ENCODE results near the gene KCNK6. TPM values are rescaled to one million over a fixed set of nuclear protein-coding genes. Genes with fewer than 3 reads are reported as not detected.
"Not testable (repeated sequence)": the region's sequence is repeated elsewhere in the genome, so short reads cannot be mapped to it uniquely, and the experiment has no call there.

The KCNK6 gene
- total RNA-seq, 1 donor from 2014 or later, result 4.2 TPM

- no peak for DNase-seq
- peaks cover 56% of the 10 kb centered on the region for H3K27me3 ChIP-seq (ENCODE audit: low read depth)
These were observed 40.7 kb downstream of the KCNK6 start for GRCh38 chr19:38360351-38360750.

GRCh38 chr19:38360839-38361631, 41.4 kb downstream of the KCNK6 start:
- Histone ChIP-seq H3K36me3 (no peaks in the 10 kb centered on the region), H3K27ac (replicated peaks) (peak overlapping the region; percentile 75), H3K27me3 (ENCODE audit: low read depth) (peaks cover 49% of the 10 kb centered on the region), H3K4me1 (peaks cover 20% of the 10 kb centered on the region), H3K9me3 (replicated peaks) (no peaks in the 10 kb centered on the region), H3K4me3 (peak overlapping the region; percentile 86)
- DNase-seq, result no peak
- intact Hi-C loops (cut with micrococcal nuclease), result no loop called here
- no peak for TF ChIP-seq CTCF (IDR thresholded peaks at IDR 0.05; ENCODE audit: borderline replicate concordance)

More at GRCh38 chr19:38360351-38360750, 40.7 kb downstream of the KCNK6 start:
- no peak for TF ChIP-seq CTCF (IDR thresholded peaks at IDR 0.05; ENCODE audit: borderline replicate concordance)
- H3K36me3 ChIP-seq, result no peaks in the 10 kb centered on the region
- H3K27ac ChIP-seq (replicated peaks), result no peak overlapping the region
- no peaks in the 10 kb centered on the region for H3K9me3 ChIP-seq (replicated peaks)
- intact Hi-C loops (cut with micrococcal nuclease), result no loop called here
- peaks cover 20% of the 10 kb centered on the region for H3K4me1 ChIP-seq
- no peak overlapping the region for H3K4me3 ChIP-seq

- peak overlapping the region; percentile 86 for H3K4me3 ChIP-seq
- DNase-seq, result peak; percentile 76
- peak; percentile 34 for TF ChIP-seq CTCF (IDR thresholded peaks at IDR 0.05; ENCODE audit: borderline replicate concordance)
- H3K27ac ChIP-seq (replicated peaks), result peak overlapping the region; percentile 75
- intact Hi-C loops (cut with micrococcal nuclease), result no loop called here
- H3K36me3 ChIP-seq, result no peaks in the 10 kb centered on the region
- H3K9me3 ChIP-seq (replicated peaks), result no peaks in the 10 kb centered on the region
- peaks cover 20% of the 10 kb centered on the region for H3K4me1 ChIP-seq
- peaks cover 43% of the 10 kb centered on the region for H3K27me3 ChIP-seq (ENCODE audit: low read depth)
These were observed 42.0 kb downstream of the KCNK6 start for GRCh38 chr19:38361633-38362075.

- H3K36me3 ChIP-seq, result no peaks in the 10 kb centered on the region
- H3K4me1 ChIP-seq, result peaks cover 20% of the 10 kb centered on the region
- H3K9me3 ChIP-seq (replicated peaks), result no peaks in the 10 kb centered on the region
- intact Hi-C loops (cut with micrococcal nuclease), result no loop called here
- H3K4me3 ChIP-seq, result peak overlapping the region; percentile 86
- peak; percentile 85 for DNase-seq
- TF ChIP-seq CTCF (IDR thresholded peaks at IDR 0.05; ENCODE audit: borderline replicate concordance), result no peak
- H3K27me3 ChIP-seq (ENCODE audit: low read depth), result peaks cover 36% of the 10 kb centered on the region
- peak overlapping the region; percentile 75 for H3K27ac ChIP-seq (replicated peaks)
These were observed 42.7 kb downstream of the KCNK6 start for GRCh38 chr19:38362076-38362945.

GRCh38 chr19:38362946-38363688, 43.5 kb downstream of the KCNK6 start:
- Histone ChIP-seq H3K4me1 (peaks cover 20% of the 10 kb centered on the region), H3K4me3 (peak overlapping the region; percentile 86), H3K27me3 (ENCODE audit: low read depth) (peaks cover 33% of the 10 kb centered on the region)
- H3K36me3 ChIP-seq; intact Hi-C loops (cut with micrococcal nuclease); H3K27ac ChIP-seq (replicated peaks); DNase-seq; H3K9me3 ChIP-seq (replicated peaks): not testable (repeated sequence)
